Fibroblast of mammary gland (primary cell): ENCODE measurements around the gene OR2G2.

Experiments used
- DNase-seq: peaks from one replicate; pipeline ENCODE4 v3.0.0-alpha.2; 2010; ENCODE audit warnings: low read depth
- H3K4me3 ChIP-seq: 2 replicates; pipeline ENCODE4 v1.5.1; 2011; ENCODE audit warnings: low read depth, mild to moderate bottlenecking, low read length, moderate library complexity; ENCODE audit not compliant: control insufficient read depth
- CTCF ChIP-seq: conservative IDR thresholded peaks from 2 replicates; pipeline ENCODE4 v1.5.1; 2011; ENCODE audit warnings: low read depth, low read length, inconsistent platforms; ENCODE audit not compliant: control insufficient read depth, insufficient read depth

The OR2G2 gene, protein sequence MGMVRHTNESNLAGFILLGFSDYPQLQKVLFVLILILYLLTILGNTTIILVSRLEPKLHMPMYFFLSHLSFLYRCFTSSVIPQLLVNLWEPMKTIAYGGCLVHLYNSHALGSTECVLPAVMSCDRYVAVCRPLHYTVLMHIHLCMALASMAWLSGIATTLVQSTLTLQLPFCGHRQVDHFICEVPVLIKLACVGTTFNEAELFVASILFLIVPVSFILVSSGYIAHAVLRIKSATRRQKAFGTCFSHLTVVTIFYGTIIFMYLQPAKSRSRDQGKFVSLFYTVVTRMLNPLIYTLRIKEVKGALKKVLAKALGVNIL

DNA sequence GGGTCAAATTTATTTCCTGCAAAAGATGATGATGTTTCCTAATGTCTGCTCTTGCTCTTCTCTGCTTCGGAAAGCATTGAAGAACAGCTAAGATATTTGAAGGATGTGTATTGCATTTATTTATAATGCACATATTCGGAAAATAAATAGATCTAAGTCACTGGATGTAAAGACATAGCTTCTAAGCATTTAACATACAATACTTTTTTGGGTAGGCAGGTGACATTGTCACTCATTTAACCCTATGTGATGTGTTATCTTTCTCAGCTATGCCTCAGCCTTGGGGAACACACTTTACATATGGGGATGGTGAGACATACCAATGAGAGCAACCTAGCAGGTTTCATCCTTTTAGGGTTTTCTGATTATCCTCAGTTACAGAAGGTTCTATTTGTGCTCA is at the start of gene OR2G2:
Gene OR2G2 (plus strand): TSS at position 301 of the 400 bp plus-strand sequence. CDS start 0 bp downstream, at position 301.
- no peak for TF ChIP-seq CTCF
- H3K4me3 ChIP-seq: no peak within 1 kb of the TSS
- no peak for DNase-seq

DNA sequence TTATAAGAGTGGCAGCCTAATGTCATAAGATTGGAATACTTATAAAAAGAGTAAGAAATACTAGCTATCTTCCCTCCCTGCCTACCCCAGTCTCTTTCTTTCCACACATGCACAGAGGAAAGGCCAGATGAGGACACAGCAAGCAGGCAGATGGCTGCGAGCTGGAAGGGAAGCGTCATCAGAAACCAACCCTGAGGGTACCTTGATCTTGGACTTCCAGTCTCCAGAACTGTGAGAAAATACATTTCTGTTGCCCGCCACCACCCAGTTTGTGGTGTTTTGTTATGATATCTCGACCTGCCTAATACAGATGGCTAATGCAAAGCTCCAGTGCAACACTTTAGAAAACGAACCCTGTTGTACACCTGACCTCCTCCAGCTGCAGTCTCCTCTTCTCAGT is 49.6 kb upstream of the OR2G2 start:
- DNase-seq: no peak
- no peak overlapping the region for H3K4me3 ChIP-seq
- no peak for TF ChIP-seq CTCF

GRCh38 chr1:247539215-247539614 is 48.9 kb upstream of the OR2G2 start:
- DNase-seq: no peak
- no peak for TF ChIP-seq CTCF
- no peak overlapping the region for H3K4me3 ChIP-seq

DNA sequence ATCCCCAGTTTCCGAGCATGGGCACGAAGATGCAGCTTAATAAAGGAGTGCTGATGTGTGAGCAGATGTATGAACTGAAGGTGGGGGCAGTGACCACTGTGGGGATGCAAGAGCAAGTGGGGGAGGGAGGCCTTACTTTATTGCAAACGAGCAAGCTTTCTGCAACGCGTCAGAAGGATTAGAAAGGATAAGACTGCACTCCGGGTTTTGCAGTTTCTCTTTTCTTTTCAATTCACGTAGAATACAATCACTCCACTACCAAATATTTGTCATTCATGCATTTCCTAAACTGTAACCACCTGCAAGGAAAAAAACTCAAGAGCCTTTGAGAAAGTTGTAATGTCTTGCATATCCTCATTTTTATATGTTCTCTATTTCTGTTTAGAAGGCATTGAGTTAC is 47.6 kb upstream of the OR2G2 start:
- no peak overlapping the region for H3K4me3 ChIP-seq
- no peak for TF ChIP-seq CTCF
- DNase-seq: no peak

DNA sequence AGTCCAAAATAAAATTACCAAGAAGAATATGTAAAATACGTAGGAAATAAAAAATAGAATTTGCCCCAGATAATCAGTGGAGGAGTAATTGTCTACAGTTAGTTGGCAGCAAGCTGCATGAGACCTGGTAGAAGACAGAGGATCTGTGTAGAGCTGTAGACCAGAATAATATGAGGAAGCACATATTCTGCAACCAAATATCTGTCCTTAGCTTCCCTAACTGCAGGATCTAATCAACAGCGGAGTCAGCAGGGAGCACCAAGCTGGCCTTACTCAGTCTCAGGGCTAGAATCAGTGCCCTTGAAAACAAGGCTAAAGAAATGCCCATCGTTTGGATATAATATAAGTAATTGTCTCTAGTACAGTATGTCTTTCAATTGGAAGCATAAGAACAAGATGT is 45.3 kb upstream of the OR2G2 start:
- DNase-seq: no peak
- H3K4me3 ChIP-seq: no peak overlapping the region
- TF ChIP-seq CTCF: no peak

GRCh38 chr1:247548092-247548491 is 40.1 kb upstream of the OR2G2 start:
- no peak overlapping the region for H3K4me3 ChIP-seq
- no peak for DNase-seq
- no peak for TF ChIP-seq CTCF
